Brain microvascular endothelial cell (primary cell): ENCODE results near the gene ZNF512.
"Not testable (repeated sequence)": the region's sequence is repeated elsewhere in the genome, so short reads cannot be mapped to it uniquely, and the experiment has no call there.

Experiments used
- DNase-seq: peaks from one replicate; pipeline ENCODE4 v3.0.0-alpha.2; 2020
- H3K27ac ChIP-seq: fragments of 250-450 bp; sonication (Bioruptor Pico); 2 replicates; pipeline ENCODE4 v1.5.1; 2020; ENCODE audit warnings: mild to moderate bottlenecking, moderate library complexity
- H3K27me3 ChIP-seq: fragments of 250-450 bp; sonication (Bioruptor Pico); replicated peaks from 2 replicates; pipeline ENCODE4 v1.5.1; 2020; ENCODE audit warnings: mild to moderate bottlenecking
- H3K36me3 ChIP-seq: fragments of 250-450 bp; sonication (Bioruptor Pico); replicated peaks from 2 replicates; pipeline ENCODE4 v1.5.1; 2020; ENCODE audit warnings: mild to moderate bottlenecking
- H3K4me3 ChIP-seq: 2 replicates; pipeline ENCODE4 v1.5.1; 2011; ENCODE audit warnings: low read depth, mild to moderate bottlenecking, control low read depth, low read length, moderate library complexity
- in situ Hi-C: cut with HindIII; loops from 2 replicates; pipeline ENCODE4 v1.10.0; 2017; ENCODE audit warnings: low sequenced_read_pairs, low pct_ligation_motif_present
- TF ChIP-seq, protein P1 (sequence below): IDR thresholded peaks from 2 replicates; pipeline ENCODE4 v1.5.1; 2011; ENCODE audit warnings: low read depth, mild to moderate bottlenecking, moderate library complexity, low read length, control low read depth, inconsistent platforms; ENCODE audit errors: missing control alignments

The ZNF512 gene

DNA sequence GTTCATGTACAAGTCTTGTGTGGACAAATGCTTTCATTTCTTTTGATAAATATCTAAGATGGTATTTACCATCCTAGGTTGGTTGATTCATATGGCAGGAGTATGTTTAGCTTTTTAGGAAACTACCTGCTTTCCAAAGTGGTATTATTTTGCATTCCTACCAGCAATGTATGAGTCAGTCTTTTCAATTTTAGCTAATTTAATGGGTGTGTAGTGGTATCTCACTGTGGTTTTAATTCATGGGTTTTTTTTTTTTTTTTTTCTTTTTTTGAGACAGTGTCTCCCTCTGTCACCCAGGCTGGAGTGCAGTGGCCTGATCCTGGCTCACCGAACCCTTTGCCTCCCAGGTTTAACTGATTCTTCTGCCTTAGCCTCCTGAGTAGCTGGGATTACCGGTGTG lies 4.2 kb downstream of the ZNF512 start:
- H3K27me3 ChIP-seq, result no peaks in the 10 kb centered on the region
- no peak for DNase-seq
- H3K36me3 ChIP-seq, result no peaks in the 10 kb centered on the region
- H3K4me3 ChIP-seq, result no peak overlapping the region
- in situ Hi-C loops, result no loop called here
- TF ChIP-seq, protein P1, sequence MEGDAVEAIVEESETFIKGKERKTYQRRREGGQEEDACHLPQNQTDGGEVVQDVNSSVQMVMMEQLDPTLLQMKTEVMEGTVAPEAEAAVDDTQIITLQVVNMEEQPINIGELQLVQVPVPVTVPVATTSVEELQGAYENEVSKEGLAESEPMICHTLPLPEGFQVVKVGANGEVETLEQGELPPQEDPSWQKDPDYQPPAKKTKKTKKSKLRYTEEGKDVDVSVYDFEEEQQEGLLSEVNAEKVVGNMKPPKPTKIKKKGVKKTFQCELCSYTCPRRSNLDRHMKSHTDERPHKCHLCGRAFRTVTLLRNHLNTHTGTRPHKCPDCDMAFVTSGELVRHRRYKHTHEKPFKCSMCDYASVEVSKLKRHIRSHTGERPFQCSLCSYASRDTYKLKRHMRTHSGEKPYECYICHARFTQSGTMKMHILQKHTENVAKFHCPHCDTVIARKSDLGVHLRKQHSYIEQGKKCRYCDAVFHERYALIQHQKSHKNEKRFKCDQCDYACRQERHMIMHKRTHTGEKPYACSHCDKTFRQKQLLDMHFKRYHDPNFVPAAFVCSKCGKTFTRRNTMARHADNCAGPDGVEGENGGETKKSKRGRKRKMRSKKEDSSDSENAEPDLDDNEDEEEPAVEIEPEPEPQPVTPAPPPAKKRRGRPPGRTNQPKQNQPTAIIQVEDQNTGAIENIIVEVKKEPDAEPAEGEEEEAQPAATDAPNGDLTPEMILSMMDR, result no peak
- H3K27ac ChIP-seq, result no peak overlapping the region

GRCh38 chr2:27588308-27588707 lies 5.5 kb downstream of the ZNF512 start:
- DNase-seq, result no peak
- in situ Hi-C loops, result no loop called here
- Histone ChIP-seq H3K27ac (no peak overlapping the region), H3K27me3 (no peaks in the 10 kb centered on the region), H3K4me3 (no peak overlapping the region), H3K36me3 (no peaks in the 10 kb centered on the region)
- TF ChIP-seq, protein P1, result no peak

- no peaks in the 10 kb centered on the region for H3K27me3 ChIP-seq
- in situ Hi-C loops, result no loop called here
- no peak overlapping the region for H3K4me3 ChIP-seq
- no peaks in the 10 kb centered on the region for H3K36me3 ChIP-seq
- DNase-seq, result no peak
- H3K27ac ChIP-seq, result no peak overlapping the region
- TF ChIP-seq, protein P1, result no peak
Observed at GRCh38 chr2:27591745-27592144, 8.9 kb downstream of the ZNF512 start.

GRCh38 chr2:27593240-27593639 lies 10.4 kb downstream of the ZNF512 start:
- TF ChIP-seq, protein P1, result no peak
- H3K36me3 ChIP-seq, result no peaks in the 10 kb centered on the region
- DNase-seq, result no peak
- H3K27me3 ChIP-seq, result no peaks in the 10 kb centered on the region
- no peak overlapping the region for H3K4me3 ChIP-seq
- in situ Hi-C loops, result no loop called here
- H3K27ac ChIP-seq, result no peak overlapping the region

DNA sequence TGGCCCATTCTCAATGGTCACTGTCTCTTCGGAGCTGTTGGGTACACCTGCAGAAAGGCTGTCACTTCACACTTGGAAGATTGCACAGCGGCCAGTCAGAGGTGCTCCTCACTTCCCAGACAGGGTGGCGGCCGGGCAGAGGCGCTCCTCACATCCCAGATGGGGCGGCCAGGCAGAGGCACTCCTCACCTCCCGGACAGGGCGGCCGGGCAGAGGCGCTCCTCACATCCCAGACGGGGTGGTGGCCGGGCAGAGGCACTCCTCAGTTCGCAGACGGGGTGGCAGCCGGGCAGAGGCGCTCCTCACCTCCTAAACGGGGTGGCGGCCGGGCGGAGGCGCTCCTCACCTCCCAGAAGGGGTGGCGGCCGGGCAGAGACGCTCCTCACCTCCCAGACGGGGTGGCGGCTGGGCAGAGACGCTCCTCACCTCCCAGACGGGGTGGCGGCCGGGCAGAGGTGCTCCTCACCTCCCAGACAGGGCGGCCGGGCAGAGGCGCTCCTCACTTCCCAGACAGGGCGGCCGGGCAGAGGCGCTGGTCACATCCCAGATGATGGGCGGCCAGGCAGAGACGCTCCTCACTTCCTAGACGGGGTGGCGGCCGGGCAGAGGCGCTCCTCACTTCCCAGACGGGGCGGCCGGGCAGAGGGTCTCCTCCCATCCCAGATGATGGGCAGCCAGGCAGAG lies 11.3 kb downstream of the ZNF512 start:
- H3K27me3 ChIP-seq, H3K4me3 ChIP-seq, H3K27ac ChIP-seq, H3K36me3 ChIP-seq, DNase-seq, in situ Hi-C loops: not testable (repeated sequence)

GRCh38 chr2:27595412-27595811 lies 12.6 kb downstream of the ZNF512 start:
- in situ Hi-C loops, H3K27me3 ChIP-seq, DNase-seq, H3K36me3 ChIP-seq, H3K27ac ChIP-seq, H3K4me3 ChIP-seq: not testable (repeated sequence)

- H3K36me3 ChIP-seq, result peaks cover 8% of the 10 kb centered on the region
- TF ChIP-seq, protein P1, result no peak
- in situ Hi-C loops, result no loop called here
- H3K27ac ChIP-seq, result no peak overlapping the region
- no peak overlapping the region for H3K4me3 ChIP-seq
- DNase-seq, result no peak
- no peaks in the 10 kb centered on the region for H3K27me3 ChIP-seq
Observed at GRCh38 chr2:27596627-27597026, 13.8 kb downstream of the ZNF512 start.
